GM20000 (cell line): ENCODE data around the gene BCAR3.

Source experiments
- DNase-seq: peaks from one replicate; pipeline ENCODE4 v3.0.0; 2012; ENCODE audit warnings: low spot score
- TF ChIP-seq, protein P1 (sequence below): IDR thresholded peaks from 2 replicates; pipeline ENCODE4 v1.5.1; 2012; ENCODE audit warnings: mild to moderate bottlenecking, control low read depth; ENCODE audit errors: extremely low read depth, missing control alignments

Gene BCAR3

GRCh38 chr1:93714356-93714755 lies 32.7 kb upstream of the BCAR3 start:
- no peak for DNase-seq
- TF ChIP-seq, protein P1, sequence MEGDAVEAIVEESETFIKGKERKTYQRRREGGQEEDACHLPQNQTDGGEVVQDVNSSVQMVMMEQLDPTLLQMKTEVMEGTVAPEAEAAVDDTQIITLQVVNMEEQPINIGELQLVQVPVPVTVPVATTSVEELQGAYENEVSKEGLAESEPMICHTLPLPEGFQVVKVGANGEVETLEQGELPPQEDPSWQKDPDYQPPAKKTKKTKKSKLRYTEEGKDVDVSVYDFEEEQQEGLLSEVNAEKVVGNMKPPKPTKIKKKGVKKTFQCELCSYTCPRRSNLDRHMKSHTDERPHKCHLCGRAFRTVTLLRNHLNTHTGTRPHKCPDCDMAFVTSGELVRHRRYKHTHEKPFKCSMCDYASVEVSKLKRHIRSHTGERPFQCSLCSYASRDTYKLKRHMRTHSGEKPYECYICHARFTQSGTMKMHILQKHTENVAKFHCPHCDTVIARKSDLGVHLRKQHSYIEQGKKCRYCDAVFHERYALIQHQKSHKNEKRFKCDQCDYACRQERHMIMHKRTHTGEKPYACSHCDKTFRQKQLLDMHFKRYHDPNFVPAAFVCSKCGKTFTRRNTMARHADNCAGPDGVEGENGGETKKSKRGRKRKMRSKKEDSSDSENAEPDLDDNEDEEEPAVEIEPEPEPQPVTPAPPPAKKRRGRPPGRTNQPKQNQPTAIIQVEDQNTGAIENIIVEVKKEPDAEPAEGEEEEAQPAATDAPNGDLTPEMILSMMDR, result no peak

- DNase-seq, result no peak
- TF ChIP-seq, protein P1, result no peak
Measured at GRCh38 chr1:93713341-93713740, 31.7 kb upstream of the BCAR3 start.

DNA sequence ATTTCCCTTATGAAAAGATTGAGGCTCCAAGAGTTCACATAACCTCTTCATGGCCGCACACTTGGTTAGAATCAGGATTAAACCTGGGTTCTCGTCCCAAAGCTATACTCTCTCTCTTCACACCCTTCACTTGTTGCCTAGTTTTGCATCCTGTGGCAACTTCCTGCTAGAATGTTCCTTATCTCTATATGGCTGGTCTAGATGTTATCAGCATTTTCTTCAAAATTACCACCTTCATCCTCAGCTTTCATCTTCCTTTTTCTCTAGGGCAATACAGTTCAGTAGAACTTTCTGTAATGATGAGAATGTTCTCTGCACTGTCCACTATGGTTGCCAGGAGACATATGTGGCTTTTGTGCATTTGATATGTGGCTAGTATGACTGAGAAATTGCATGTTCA lies 31.1 kb upstream of the BCAR3 start:
- TF ChIP-seq, protein P1, result no peak
- DNase-seq, result no peak

DNA sequence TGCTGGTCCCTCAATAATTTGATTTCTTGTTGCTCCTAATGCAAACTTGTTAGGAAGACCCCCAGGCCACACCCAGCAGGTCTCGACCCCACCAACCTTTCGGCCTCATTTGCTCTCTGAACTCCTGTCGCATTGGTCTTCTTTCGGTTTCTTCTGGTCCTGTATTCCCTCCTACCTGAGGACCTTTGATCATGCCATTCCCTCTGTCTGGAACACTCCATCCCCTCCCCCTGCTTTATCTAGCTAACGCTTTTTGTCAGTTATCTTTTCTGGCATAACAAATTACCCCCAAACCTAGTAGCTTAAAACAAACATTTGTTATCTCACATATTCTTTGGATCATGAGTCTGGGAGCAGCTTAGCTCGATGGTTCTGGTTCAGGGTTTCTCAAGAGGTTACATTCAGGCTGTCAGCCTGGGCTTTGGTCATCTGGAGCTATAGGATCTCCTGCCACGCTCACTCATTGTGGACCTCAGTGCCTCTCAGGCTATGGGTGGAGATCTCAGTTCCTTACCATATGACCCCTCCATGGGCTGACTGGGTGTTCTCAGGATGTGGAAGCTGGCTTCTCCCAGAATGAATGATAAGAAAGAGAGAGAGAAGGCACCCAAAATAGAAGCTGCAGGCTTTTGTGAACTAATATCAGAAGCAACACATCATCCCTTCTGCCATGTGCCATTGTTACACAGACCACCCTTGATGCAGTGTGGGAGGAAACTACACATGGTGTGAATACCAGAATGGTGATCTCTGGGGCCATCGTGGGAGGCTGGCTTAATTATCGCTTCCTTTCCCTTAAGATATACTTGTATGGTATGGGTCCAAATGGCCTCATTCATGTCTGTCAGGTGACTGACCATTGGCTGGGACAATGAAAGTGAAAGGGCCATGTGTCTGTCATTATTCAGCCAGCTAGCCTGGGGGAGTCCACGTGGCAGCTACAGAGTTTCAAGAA lies 29.1 kb upstream of the BCAR3 start:
- TF ChIP-seq, protein P1, result no peak
- no peak for DNase-seq

DNA sequence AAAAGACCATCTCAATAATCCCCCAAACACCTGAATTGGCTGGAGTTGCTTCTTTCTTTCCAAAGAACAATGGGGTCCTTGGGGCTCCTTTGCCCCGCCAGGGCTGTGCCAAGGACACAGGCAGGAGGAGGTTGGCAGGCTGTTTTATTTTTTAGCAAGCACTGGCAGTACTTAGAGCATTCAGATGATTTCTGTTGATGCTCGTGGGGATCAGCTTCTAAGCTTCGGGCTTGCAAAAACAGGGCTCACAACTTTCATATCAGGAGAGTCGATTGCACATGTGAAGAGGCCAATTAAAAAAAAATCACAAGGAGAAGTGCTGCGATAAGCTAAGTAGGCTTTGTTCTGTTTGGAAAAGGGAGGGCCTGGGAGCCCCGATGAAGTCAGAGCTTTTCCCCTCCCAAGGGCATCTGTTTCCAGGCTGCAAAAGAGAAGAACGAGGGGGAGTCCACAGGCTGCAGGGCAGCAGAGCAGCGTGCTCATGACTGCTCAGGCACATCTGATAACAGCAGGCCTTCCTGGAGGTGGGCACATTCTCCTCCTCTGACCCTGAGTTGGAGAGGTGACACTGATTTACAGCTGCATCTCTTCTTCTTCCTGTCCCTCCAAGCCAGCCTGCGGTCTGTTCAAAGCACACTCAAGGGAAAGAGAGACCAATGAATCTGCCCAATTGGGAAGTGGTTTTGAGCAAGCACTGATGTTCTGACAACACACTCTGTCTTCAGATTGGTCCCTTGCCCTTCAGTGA lies 27.3 kb upstream of the BCAR3 start:
- TF ChIP-seq, protein P1, result no peak
- DNase-seq, result no peak

GRCh38 chr1:93707956-93708355 lies 26.3 kb upstream of the BCAR3 start:
- TF ChIP-seq, protein P1, result no peak
- DNase-seq, result peak; percentile 63
